GM12878 (cell line): ENCODE measurements around the gene C19orf38.

Source experiments
- CHD2 ChIP-seq: IDR thresholded peaks from 2 replicates; pipeline ENCODE4 v1.6.1; 2011; ENCODE audit warnings: low read depth, low read length, improper control_type of control experiment, borderline replicate concordance
- GABPA ChIP-seq: IDR thresholded peaks from 2 replicates; pipeline ENCODE4 v1.6.1; 2014; ENCODE audit warnings: antibody characterized with exemption, low read depth, mild to moderate bottlenecking, inconsistent platforms
- POLR2A ChIP-seq: IDR thresholded peaks from 2 replicates; pipeline ENCODE4 v1.6.1; 2011; ENCODE audit warnings: low read depth, mild to moderate bottlenecking, low read length
- POLR2AphosphoS5 ChIP-seq: IDR thresholded peaks from 2 replicates; pipeline ENCODE4 v1.6.1; 2011; ENCODE audit warnings: mild to moderate bottlenecking, low read length, inconsistent platforms
- RAD51 ChIP-seq: fragments of 450-650 bp; IDR thresholded peaks from 2 replicates; pipeline ENCODE4 v1.6.1; 2016; ENCODE audit warnings: moderate library complexity, mild to moderate bottlenecking, inconsistent platforms
- RELA ChIP-seq: fragments of 450-650 bp; IDR thresholded peaks from 2 replicates; pipeline ENCODE4 v1.8.0; 2014; ENCODE audit warnings: borderline replicate concordance; ENCODE audit not compliant: partially characterized antibody
- SIN3A ChIP-seq: IDR thresholded peaks from 2 replicates; pipeline ENCODE4 v1.6.1; 2012; ENCODE audit warnings: low read depth, low read length, improper control_type of control experiment
- TAF1 ChIP-seq: IDR thresholded peaks from 2 replicates; pipeline ENCODE4 v1.6.1; 2011; ENCODE audit warnings: mild to moderate bottlenecking, low read depth, low read length, borderline replicate concordance
- TBL1XR1 ChIP-seq: IDR thresholded peaks from 2 replicates; pipeline ENCODE4 v1.6.1; 2012; ENCODE audit warnings: low read depth, low read length, improper control_type of control experiment
- ZNF217 ChIP-seq: fragments of 450-650 bp; IDR thresholded peaks from 2 replicates; pipeline ENCODE4 v1.6.1; 2017; ENCODE audit warnings: antibody characterized with exemption, mild to moderate bottlenecking
- TF ChIP-seq, protein P1 (sequence below): fragments of 450-650 bp; IDR thresholded peaks from 2 replicates; pipeline ENCODE4 v1.6.1; 2016; ENCODE audit warnings: mild to moderate bottlenecking, moderate library complexity, borderline replicate concordance
- TF ChIP-seq, protein P2 (sequence below): IDR thresholded peaks from 2 replicates; pipeline ENCODE4 v1.6.1; 2011; ENCODE audit warnings: borderline replicate concordance, low read depth, mild to moderate bottlenecking, moderate library complexity, low read length; ENCODE audit not compliant: insufficient read depth, poor library complexity, severe bottlenecking
- TF ChIP-seq, protein P3 (sequence below): IDR thresholded peaks from 2 replicates; pipeline ENCODE4 v1.6.1; 2012; ENCODE audit warnings: low read length, inconsistent platforms
- TF ChIP-seq, protein P4 (sequence below), 3 experiments: IDR thresholded peaks in 2 of 3; conservative IDR thresholded peaks in 1 of 3; 2 replicates each; pipeline ENCODE4 v1.5.1; 2011; ENCODE audit warnings: low read depth in 3 of 3, low read length in 3 of 3, mild to moderate bottlenecking in 3 of 3, control low read depth in 2 of 3, moderate library complexity in 2 of 3, inconsistent platforms in 1 of 3, mixed read lengths in 1 of 3; ENCODE audit not compliant: control insufficient read depth in 2 of 3, insufficient read depth in 1 of 3; ENCODE audit errors: extremely low read depth in 1 of 3

DNA sequence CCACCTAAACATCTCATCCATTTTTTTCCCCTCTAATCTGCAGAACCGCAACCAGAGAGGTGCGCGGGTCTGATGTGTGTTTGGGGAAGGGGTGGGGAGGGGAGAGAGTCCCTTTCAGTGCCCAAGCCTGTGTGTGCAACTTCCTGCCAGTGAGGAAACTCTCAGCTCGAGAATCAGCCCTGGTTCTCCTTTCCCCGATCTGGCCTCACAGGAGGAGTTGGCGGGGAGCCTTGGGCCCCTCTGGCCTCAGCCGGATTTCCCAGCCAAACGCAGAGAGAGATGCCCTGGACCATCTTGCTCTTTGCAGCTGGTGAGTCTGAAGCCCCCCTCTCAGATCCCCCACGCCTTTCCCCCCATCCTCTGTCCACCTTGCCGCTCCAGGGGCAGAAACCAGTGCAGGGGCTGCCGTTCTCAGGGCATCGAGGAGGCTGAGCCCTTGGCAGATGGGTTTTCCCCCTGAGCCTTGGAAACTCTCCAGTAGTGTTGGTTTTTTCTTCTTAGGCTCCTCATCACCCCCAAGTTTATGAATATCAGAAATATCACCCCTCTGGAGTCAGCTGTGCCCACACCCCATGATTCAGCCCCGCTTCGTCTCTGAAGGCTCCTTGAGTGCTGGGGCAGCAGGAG, at the start of gene C19orf38:
- TF ChIP-seq SIN3A (no peak), POLR2A (no peak), CHD2 (no peak), TBL1XR1 (no peak), GABPA (no peak), RAD51 (no peak), RELA (no peak), POLR2AphosphoS5 (no peak), ZNF217 (no peak), TAF1 (no peak)
- TF ChIP-seq, protein P1, sequence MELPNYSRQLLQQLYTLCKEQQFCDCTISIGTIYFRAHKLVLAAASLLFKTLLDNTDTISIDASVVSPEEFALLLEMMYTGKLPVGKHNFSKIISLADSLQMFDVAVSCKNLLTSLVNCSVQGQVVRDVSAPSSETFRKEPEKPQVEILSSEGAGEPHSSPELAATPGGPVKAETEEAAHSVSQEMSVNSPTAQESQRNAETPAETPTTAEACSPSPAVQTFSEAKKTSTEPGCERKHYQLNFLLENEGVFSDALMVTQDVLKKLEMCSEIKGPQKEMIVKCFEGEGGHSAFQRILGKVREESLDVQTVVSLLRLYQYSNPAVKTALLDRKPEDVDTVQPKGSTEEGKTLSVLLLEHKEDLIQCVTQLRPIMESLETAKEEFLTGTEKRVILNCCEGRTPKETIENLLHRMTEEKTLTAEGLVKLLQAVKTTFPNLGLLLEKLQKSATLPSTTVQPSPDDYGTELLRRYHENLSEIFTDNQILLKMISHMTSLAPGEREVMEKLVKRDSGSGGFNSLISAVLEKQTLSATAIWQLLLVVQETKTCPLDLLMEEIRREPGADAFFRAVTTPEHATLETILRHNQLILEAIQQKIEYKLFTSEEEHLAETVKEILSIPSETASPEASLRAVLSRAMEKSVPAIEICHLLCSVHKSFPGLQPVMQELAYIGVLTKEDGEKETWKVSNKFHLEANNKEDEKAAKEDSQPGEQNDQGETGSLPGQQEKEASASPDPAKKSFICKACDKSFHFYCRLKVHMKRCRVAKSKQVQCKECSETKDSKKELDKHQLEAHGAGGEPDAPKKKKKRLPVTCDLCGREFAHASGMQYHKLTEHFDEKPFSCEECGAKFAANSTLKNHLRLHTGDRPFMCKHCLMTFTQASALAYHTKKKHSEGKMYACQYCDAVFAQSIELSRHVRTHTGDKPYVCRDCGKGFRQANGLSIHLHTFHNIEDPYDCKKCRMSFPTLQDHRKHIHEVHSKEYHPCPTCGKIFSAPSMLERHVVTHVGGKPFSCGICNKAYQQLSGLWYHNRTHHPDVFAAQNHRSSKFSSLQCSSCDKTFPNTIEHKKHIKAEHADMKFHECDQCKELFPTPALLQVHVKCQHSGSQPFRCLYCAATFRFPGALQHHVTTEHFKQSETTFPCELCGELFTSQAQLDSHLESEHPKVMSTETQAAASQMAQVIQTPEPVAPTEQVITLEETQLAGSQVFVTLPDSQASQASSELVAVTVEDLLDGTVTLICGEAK: no peak
- TF ChIP-seq, protein P2, sequence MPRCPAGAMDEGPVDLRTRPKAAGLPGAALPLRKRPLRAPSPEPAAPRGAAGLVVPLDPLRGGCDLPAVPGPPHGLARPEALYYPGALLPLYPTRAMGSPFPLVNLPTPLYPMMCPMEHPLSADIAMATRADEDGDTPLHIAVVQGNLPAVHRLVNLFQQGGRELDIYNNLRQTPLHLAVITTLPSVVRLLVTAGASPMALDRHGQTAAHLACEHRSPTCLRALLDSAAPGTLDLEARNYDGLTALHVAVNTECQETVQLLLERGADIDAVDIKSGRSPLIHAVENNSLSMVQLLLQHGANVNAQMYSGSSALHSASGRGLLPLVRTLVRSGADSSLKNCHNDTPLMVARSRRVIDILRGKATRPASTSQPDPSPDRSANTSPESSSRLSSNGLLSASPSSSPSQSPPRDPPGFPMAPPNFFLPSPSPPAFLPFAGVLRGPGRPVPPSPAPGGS: no peak
- TF ChIP-seq, protein P3, sequence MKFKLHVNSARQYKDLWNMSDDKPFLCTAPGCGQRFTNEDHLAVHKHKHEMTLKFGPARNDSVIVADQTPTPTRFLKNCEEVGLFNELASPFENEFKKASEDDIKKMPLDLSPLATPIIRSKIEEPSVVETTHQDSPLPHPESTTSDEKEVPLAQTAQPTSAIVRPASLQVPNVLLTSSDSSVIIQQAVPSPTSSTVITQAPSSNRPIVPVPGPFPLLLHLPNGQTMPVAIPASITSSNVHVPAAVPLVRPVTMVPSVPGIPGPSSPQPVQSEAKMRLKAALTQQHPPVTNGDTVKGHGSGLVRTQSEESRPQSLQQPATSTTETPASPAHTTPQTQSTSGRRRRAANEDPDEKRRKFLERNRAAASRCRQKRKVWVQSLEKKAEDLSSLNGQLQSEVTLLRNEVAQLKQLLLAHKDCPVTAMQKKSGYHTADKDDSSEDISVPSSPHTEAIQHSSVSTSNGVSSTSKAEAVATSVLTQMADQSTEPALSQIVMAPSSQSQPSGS: no peak
- TF ChIP-seq, protein P4, sequence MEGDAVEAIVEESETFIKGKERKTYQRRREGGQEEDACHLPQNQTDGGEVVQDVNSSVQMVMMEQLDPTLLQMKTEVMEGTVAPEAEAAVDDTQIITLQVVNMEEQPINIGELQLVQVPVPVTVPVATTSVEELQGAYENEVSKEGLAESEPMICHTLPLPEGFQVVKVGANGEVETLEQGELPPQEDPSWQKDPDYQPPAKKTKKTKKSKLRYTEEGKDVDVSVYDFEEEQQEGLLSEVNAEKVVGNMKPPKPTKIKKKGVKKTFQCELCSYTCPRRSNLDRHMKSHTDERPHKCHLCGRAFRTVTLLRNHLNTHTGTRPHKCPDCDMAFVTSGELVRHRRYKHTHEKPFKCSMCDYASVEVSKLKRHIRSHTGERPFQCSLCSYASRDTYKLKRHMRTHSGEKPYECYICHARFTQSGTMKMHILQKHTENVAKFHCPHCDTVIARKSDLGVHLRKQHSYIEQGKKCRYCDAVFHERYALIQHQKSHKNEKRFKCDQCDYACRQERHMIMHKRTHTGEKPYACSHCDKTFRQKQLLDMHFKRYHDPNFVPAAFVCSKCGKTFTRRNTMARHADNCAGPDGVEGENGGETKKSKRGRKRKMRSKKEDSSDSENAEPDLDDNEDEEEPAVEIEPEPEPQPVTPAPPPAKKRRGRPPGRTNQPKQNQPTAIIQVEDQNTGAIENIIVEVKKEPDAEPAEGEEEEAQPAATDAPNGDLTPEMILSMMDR (IDR thresholded peaks at IDR 0.05 in 2 of 3, conservative IDR thresholded peaks at IDR 0.05 in 1 of 3; ENCODE audit: control insufficient read depth in 2 of 3, extremely low read depth in 1 of 3, insufficient read depth in 1 of 3, low read depth in 3 of 3, low read length in 3 of 3): no peak
